SHP77 (cell line): ENCODE results near the gene BFAR.
"Not testable (repeated sequence)": the region's sequence is repeated elsewhere in the genome, so short reads cannot be mapped to it uniquely, and the experiment has no call there.

ENCODE experiments used
- DNase-seq, 2 experiments: peaks; one replicate each; lab custom pipeline; 2025; lab: John Stamatoyannopoulos, UW

The BFAR gene

GRCh38 chr16:14636179-14636950 lies 3.6 kb downstream of the BFAR start:
- DNase-seq: not testable (repeated sequence)

- not testable (repeated sequence) for DNase-seq
Measured at GRCh38 chr16:14636951-14637240, 4.1 kb downstream of the BFAR start.

GRCh38 chr16:14640538-14640937 lies 7.8 kb downstream of the BFAR start:
- DNase-seq: no peak

- DNase-seq: no peak
Measured at GRCh38 chr16:14641206-14641605, 8.5 kb downstream of the BFAR start.

GRCh38 chr16:14641926-14642325 lies 9.2 kb downstream of the BFAR start:
- DNase-seq: no peak

- no peak for DNase-seq
Measured at GRCh38 chr16:14649816-14650215, 17.1 kb downstream of the BFAR start.

- no peak for DNase-seq
Measured at GRCh38 chr16:14650629-14651028, 17.9 kb downstream of the BFAR start.

GRCh38 chr16:14652726-14653125 lies 20.0 kb downstream of the BFAR start:
- DNase-seq: no peak

- DNase-seq: no peak
Measured at GRCh38 chr16:14658063-14658462, 25.3 kb downstream of the BFAR start.

GRCh38 chr16:14667347-14668266 lies 34.9 kb downstream of the BFAR start:
- no peak for DNase-seq

- no peak for DNase-seq
Measured at GRCh38 chr16:14668556-14669223, 35.9 kb downstream of the BFAR start.

GRCh38 chr16:14669776-14670175 lies 37.0 kb downstream of the BFAR start:
- no peak for DNase-seq

GRCh38 chr16:14672403-14672971 lies 39.7 kb downstream of the BFAR start:
- DNase-seq: no peak

GRCh38 chr16:14676633-14677032 lies 43.9 kb downstream of the BFAR start:
- DNase-seq: no peak

GRCh38 chr16:14677627-14678026 lies 44.9 kb downstream of the BFAR start:
- no peak for DNase-seq

- no peak for DNase-seq
Measured at GRCh38 chr16:14678748-14679497, 46.2 kb downstream of the BFAR start.

GRCh38 chr16:14680396-14680795 lies 47.6 kb downstream of the BFAR start:
- DNase-seq: not testable (repeated sequence)

- no peak for DNase-seq
Measured at GRCh38 chr16:14681115-14681514, 48.4 kb downstream of the BFAR start.

- no peak for DNase-seq
Measured at GRCh38 chr16:14682121-14682520, 49.4 kb downstream of the BFAR start.

GRCh38 chr16:14685870-14686793 lies 53.4 kb downstream of the BFAR start:
- not testable (repeated sequence) for DNase-seq
